ENCODE measurements around the gene HNRNPA3.

HNRNPA3 gene

GRCh38 chr2:177187631-177188312 lies 24.8 kb upstream of the HNRNPA3 start:
- no peaks in the 10 kb centered on the region for H3K27me3 ChIP-seq (ENCODE audit: low read length)
- no peak overlapping the region for H2AFZ ChIP-seq (ENCODE audit: low read depth, low read length, severe bottlenecking)
- H3K4me3 ChIP-seq (ENCODE audit: insufficient read depth, low read length, poor library complexity, severe bottlenecking): no peak overlapping the region
- TF ChIP-seq CTCF (IDR thresholded peaks at IDR 0.05; ENCODE audit: insufficient read depth, low read length, poor library complexity, severe bottlenecking) (no peak), EZH2phosphoT487 (conservative IDR thresholded peaks at IDR 0.05; ENCODE audit: low read length) (no peak)
- H3F3A ChIP-seq (ENCODE audit: insufficient read depth): no peaks in the 10 kb centered on the region
- H3K27ac ChIP-seq (ENCODE audit: low read depth, low read length): no peak overlapping the region
- no peaks in the 10 kb centered on the region for H3K9me2 ChIP-seq (replicated peaks; ENCODE audit: insufficient read depth, low read length)
- H3K36me3 ChIP-seq (ENCODE audit: low read length): no peaks in the 10 kb centered on the region
- no peaks in the 10 kb centered on the region for H3K9me3 ChIP-seq (ENCODE audit: insufficient read depth, low read length)
- H3K9ac ChIP-seq (ENCODE audit: low read length): no peak overlapping the region
- H3K79me2 ChIP-seq (ENCODE audit: insufficient read depth, low read length): no peaks in the 10 kb centered on the region
- no peaks in the 10 kb centered on the region for H4K20me1 ChIP-seq (ENCODE audit: low read depth, low read length)
- H3K4me2 ChIP-seq (ENCODE audit: low read depth, low read length, poor library complexity, severe bottlenecking): no peak overlapping the region

GRCh38 chr2:177188482-177189469 lies 23.8 kb upstream of the HNRNPA3 start:
- Histone ChIP-seq H3F3A (ENCODE audit: insufficient read depth) (no peaks in the 10 kb centered on the region), H3K27ac (ENCODE audit: low read depth, low read length) (no peak overlapping the region), H3K27me3 (ENCODE audit: low read length) (no peaks in the 10 kb centered on the region), H3K79me2 (ENCODE audit: insufficient read depth, low read length) (no peaks in the 10 kb centered on the region), H3K4me3 (ENCODE audit: insufficient read depth, low read length, poor library complexity, severe bottlenecking) (no peak overlapping the region), H2AFZ (ENCODE audit: low read depth, low read length, severe bottlenecking) (no peak overlapping the region), H3K9me2 (replicated peaks; ENCODE audit: insufficient read depth, low read length) (no peaks in the 10 kb centered on the region), H3K9ac (ENCODE audit: low read length) (no peak overlapping the region), H4K20me1 (ENCODE audit: low read depth, low read length) (no peaks in the 10 kb centered on the region), H3K4me2 (ENCODE audit: low read depth, low read length, poor library complexity, severe bottlenecking) (no peak overlapping the region), H3K36me3 (ENCODE audit: low read length) (no peaks in the 10 kb centered on the region), H3K9me3 (ENCODE audit: insufficient read depth, low read length) (no peaks in the 10 kb centered on the region)
- TF ChIP-seq CTCF (IDR thresholded peaks at IDR 0.05; ENCODE audit: insufficient read depth, low read length, poor library complexity, severe bottlenecking) (no peak), EZH2phosphoT487 (conservative IDR thresholded peaks at IDR 0.05; ENCODE audit: low read length) (no peak)

GRCh38 chr2:177190941-177191340 lies 21.7 kb upstream of the HNRNPA3 start:
- TF ChIP-seq CTCF (IDR thresholded peaks at IDR 0.05; ENCODE audit: insufficient read depth, low read length, poor library complexity, severe bottlenecking) (no peak), EZH2phosphoT487 (conservative IDR thresholded peaks at IDR 0.05; ENCODE audit: low read length) (no peak)
- H3K4me3 ChIP-seq (ENCODE audit: insufficient read depth, low read length, poor library complexity, severe bottlenecking): no peak overlapping the region
- no peak overlapping the region for H3K4me2 ChIP-seq (ENCODE audit: low read depth, low read length, poor library complexity, severe bottlenecking)
- no peak overlapping the region for H3K9ac ChIP-seq (ENCODE audit: low read length)
- H3K27me3 ChIP-seq (ENCODE audit: low read length): no peaks in the 10 kb centered on the region
- H4K20me1 ChIP-seq (ENCODE audit: low read depth, low read length): no peaks in the 10 kb centered on the region
- no peaks in the 10 kb centered on the region for H3K36me3 ChIP-seq (ENCODE audit: low read length)
- no peak overlapping the region for H3K27ac ChIP-seq (ENCODE audit: low read depth, low read length)
- no peaks in the 10 kb centered on the region for H3K9me2 ChIP-seq (replicated peaks; ENCODE audit: insufficient read depth, low read length)
- H3F3A ChIP-seq (ENCODE audit: insufficient read depth): no peaks in the 10 kb centered on the region
- H3K79me2 ChIP-seq (ENCODE audit: insufficient read depth, low read length): no peaks in the 10 kb centered on the region
- H3K9me3 ChIP-seq (ENCODE audit: insufficient read depth, low read length): no peaks in the 10 kb centered on the region
- no peak overlapping the region for H2AFZ ChIP-seq (ENCODE audit: low read depth, low read length, severe bottlenecking)
